ENCODE measurements around the gene CDH4.

The CDH4 gene

DNA sequence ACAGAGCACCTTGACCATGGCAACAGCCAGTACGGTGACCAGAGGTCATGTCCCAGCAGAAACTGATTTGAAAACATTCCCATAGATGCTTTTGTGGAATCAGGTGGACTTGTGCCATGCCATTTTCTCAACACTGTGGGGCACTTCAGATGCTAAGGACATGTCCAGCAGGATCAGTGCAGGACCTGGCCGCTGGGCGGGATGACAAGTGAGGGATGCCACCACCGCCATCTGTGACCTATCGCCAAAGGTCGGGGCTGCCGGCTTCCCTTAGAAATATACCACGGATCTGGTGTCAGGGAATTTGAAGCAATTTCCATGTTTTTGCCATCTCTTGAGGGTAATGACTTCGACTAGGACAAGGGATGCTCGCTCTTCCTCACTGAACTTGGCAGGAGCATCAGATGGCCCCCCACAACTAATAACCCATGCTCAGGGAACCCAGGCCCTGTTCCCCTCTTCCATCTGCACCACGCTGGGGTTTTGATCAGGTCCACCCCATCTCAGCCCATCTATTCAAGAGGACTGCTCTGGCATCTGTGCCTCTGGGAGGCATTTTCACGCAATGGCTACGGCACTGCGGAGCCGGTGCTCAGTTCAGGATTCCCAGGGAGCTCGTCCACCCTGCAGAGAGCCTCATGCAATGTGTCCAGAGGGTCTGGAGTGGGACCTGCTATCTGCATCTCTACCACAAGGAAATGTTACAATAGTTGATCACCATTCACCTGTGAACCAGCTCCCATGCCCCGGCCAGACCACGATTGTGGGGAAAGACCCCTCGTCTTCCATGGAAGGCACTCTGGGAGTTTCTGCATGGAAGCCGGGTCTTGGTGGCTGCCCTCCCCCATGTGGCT is 511.1 kb downstream of the CDH4 start:
- DNase-seq: no peak

DNA sequence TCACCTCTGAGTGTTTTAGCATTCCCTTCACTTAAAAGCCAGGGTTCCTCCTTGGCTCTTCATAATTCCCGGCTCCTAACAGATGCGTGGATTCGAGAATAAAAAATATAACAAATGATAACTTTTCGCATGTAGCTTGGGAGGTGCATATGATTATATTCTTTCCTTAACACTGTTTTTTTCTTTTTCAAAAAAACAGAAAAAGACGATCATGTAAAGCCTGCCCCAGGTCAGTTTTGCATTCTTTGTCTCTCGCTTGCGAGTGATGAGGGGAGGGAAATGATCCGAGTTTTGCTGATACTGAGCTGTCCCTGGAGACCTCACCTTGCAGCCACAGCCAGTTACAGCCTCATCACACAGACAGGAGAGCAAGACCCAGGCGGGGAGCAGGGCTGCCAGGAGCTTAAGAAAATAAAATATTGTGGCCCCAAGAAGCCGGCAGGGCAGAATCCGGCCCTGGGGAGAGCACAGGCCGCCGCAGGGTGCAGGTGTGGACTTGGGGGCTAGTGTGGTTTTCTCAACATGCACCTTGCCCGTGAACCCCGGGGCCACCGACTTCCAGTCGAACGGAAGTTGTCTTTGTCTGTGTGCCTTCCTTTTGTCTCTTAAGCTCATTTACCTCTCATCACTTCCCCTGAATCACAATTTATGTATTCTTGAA is 511.8 kb downstream of the CDH4 start:
- no peak for DNase-seq

- DNase-seq: no peak
These were observed 512.5 kb downstream of the CDH4 start for GRCh38 chr20:61764471-61765025.

DNA sequence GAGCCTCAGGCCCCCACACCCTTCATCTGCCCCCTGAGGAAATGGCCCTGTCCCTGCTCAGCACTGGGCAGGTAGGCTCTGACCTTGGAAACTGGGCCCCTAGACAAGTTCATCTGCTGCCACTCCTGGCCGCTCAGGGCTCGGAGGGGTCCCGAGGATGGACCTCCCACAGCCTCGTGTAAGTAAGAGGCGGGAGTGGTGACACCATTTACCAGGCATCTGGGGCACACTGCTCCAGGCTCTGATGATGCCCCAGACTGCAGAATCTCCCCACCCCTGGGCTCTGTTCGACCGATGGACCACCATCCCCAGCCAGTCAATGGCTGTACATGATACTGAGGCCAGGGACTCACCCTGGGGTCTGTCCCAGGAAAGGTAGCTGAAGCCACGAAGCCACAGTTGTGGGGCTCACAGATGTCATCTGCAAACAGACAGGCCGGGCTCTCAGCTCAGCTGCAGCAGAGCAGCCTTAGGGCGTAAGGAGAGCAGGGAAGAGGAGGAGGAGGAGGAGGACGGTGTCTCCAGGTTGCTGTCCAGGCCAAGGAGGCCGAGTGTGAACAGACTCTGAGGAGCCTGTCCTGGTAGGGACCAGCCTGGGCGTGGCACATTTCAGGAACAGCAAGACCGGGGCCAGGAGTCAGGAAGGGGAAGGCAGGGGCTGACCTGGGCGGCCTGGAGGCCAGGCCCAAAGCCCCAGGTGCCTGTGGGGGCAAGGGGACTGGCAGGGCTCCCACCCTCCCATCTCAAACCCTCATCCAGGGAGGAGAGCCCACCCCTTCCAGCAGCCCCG is 513.2 kb downstream of the CDH4 start:
- no peak for DNase-seq

DNA sequence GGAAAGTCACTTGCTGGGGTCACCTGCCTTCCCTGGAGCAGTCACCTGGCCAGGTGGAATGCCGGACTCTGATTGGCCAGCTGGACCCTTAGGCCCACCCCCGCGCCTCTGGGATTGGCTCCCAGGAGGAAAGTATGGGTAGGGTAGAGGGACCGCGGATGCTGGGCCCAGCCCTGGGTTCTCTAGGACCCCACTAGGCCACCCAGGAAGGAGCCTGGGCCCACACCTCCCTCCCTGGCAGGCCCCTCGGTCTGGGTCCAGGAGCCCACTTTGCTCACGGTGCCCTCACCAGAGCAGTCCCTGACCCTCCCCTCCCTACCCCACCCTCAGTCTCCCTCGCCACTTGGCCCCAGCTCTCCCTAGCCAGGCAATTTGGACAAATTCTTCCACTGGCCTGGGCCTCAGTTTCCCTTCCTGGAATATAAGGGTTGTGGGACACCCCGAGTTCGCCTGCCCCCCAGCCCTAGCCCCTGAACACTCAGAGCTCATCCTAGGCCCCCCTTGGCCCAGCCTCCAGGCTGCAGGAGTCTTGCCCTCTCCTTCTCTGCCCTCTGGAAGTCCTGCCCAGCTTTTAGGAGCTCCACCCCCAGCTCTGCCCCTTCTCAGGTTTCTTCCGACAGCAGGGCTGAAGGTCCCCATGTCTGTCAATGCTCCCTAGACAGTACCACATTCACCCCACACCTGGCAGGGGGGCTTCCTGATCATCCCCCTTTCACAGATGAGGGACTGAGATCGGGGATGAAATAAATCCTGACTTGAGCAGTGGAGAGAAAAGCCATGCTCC is 514.0 kb downstream of the CDH4 start:
- no peak for DNase-seq

- no peak for DNase-seq
These were observed 515.0 kb downstream of the CDH4 start for GRCh38 chr20:61766921-61767610.

DNA sequence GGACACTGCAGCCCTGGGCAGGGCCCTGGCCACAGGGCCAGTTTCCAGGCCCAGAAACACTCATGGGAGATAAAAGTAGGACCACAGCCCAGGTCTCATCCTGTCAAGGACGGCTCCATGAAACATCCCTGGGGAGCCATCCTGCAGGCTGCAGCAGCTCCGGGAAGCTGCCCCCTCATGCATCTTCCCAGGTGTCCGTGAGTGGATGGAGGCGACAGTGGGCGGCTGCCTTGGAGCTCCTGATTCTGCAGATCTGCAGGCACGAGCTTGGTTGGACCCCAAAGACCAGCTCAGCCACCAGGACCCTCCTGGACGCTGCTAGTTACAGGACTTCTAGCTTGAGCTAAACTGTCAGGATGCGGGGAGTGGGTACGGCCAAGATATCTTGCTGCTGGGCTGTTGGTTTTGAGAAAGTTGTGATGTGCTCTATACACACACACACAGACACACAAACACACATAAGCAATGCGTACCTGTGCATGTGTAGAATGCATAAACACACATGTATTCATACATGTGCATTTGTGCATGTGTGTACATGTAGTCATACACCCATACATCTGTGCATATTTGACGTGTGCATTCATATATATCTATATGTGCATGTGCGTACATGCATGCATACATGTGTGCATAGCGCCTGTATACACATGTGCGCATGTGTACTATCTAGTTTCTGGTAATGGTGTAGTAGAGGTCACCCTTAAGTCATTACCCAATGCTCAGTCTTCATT is 515.9 kb downstream of the CDH4 start:
- no peak for DNase-seq

GRCh38 chr20:61768571-61769285 is 516.7 kb downstream of the CDH4 start:
- no peak for DNase-seq

DNA sequence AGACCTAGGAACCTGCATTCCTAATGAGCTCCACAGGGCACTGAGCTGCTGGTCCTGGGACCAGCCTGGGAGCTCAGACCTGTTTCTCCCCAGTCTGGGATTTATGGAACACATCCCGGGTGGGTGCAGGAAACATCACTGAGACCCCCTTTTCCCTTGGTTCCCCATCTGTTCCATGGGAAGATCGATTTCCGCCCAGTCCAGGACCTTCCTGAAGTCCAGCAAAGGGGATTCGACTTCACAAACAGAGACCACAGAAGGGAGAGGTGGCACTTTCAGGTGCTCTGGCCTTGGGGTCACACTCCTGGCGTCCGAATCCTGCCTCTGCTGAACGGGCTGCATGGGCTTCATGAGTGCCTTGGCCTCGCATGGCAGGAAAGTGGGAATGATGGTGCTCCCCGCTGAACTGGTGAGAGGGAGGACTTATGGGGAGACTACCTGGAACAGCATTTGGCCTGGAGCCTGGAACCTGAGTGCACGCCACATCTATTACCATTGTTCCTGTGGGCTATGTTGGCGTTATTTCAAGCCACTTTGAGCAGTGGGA is 517.3 kb downstream of the CDH4 start:
- DNase-seq: no peak

- DNase-seq: no peak
These were observed 518.1 kb downstream of the CDH4 start for GRCh38 chr20:61770113-61770585.

- no peak for DNase-seq
These were observed 519.8 kb downstream of the CDH4 start for GRCh38 chr20:61771805-61772350.

- DNase-seq: no peak
These were observed 521.0 kb downstream of the CDH4 start for GRCh38 chr20:61772828-61773631.

GRCh38 chr20:61773926-61774587 is 522.0 kb downstream of the CDH4 start:
- no peak for DNase-seq

- DNase-seq: no peak
These were observed 523.4 kb downstream of the CDH4 start for GRCh38 chr20:61775423-61775822.

- DNase-seq: no peak
These were observed 524.5 kb downstream of the CDH4 start for GRCh38 chr20:61776491-61777075.

DNA sequence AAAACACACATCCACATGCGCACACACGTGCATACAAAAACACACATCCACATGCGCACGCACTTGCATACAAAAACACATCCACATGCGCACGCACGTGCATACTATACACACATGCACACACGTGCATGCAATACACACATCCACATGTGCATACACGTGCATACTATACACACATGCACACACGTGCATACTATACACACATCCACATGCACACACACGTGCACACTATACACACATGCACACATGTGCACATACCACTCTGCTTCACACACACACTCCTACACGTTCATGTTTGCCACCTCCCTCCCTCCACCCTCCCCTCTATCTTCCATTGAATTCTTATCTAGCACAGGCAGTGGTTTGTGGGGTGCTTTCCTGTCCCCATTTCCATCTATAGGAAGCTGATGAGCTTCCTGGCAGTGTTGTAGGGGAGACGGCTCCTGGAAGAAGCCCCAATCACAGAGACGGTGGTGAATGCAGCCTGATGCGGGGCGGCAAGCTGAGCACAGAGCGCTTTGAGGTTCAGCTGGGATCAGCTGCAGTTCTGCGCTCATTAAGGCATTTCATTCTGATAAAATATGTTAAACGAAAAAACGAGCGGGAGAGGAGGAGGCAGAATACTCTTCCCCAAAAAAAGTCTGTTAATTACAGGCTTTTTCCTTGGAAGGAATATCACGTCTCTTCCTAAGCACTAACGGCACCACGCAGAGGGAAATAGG is 525.9 kb downstream of the CDH4 start:
- DNase-seq: no peak

DNA sequence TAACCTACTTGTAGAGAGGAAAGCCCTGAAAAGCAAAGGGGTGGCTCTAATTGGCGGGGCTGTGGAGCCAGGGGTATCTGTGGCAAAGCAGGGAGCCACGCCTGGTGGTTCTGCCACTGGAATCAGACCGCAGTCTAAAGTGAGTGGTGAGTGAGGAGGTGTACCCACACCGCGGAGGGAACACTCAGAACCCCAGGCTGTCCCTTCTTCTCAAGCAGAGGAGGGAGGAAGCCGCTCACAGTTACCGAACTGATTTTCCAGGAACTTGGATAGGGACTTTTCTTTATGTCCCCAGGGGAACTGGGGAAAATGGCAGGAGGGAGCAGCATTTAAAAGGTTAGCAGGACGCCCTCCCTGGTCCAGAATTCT is 526.4 kb downstream of the CDH4 start:
- DNase-seq: no peak
